Heart left ventricle (tissue), 16 donors: ENCODE data around the gene SLC49A3. TPM values are rescaled to one million over a fixed set of nuclear protein-coding genes. Genes with fewer than 3 reads are reported as not detected.
"Not testable (repeated sequence)": the region's sequence is repeated elsewhere in the genome, so short reads cannot be mapped to it uniquely, and the experiment has no call there.

Experiments
- ATAC-seq, 4 donors: fragments of 200-7000 bp; cut with Tn5 transposase; one replicate each; pipeline ENCODE4 v1.9.1; 2020 to 2022; ENCODE audit warnings: moderate library complexity in 4 of 4, mild to moderate bottlenecking in 3 of 4, moderate number of reproducible peaks in 1 of 4
- DNase-seq, 5 donors: peaks; one replicate each; pipeline ENCODE4 v3.0.0-alpha.2; 2020
- H3K27ac ChIP-seq, 12 donors: fragments of 200-600 bp; sonication (generic) in 4 of 12; one replicate each; pipeline versions ENCODE4 v1.5.0 to v1.8.0; 2016 to 2022; ENCODE audit warnings: mild to moderate bottlenecking in 2 of 12
- H3K27me3 ChIP-seq, 9 donors: fragments of 200-600 bp; sonication (generic) in 2 of 9; one replicate each; pipeline versions ENCODE4 v1.5.1 to v1.8.0; 2016 to 2022; ENCODE audit warnings: mild to moderate bottlenecking in 3 of 9
- H3K36me3 ChIP-seq, 9 donors: fragments of 200-600 bp; sonication (generic) in 2 of 9; one replicate each; pipeline versions ENCODE4 v1.5.0 to v1.8.0; 2018 to 2022; ENCODE audit warnings: mild to moderate bottlenecking in 2 of 9
- H3K4me1 ChIP-seq, 12 donors: fragments of 200-600 bp; sonication (generic) in 4 of 12; one replicate each; pipeline versions ENCODE4 v1.5.0 to v1.8.0; 2016 to 2022; ENCODE audit warnings: mild to moderate bottlenecking in 3 of 12
- H3K4me3 ChIP-seq, 12 donors: fragments of 200-600 bp; sonication (generic) in 4 of 12; one replicate each; pipeline versions ENCODE4 v1.5.0 to v1.8.0; 2017 to 2022; ENCODE audit warnings: mild to moderate bottlenecking in 9 of 12, moderate library complexity in 4 of 12
- H3K9me3 ChIP-seq, 12 donors: fragments of 200-600 bp; sonication (generic) in 4 of 12; one replicate each; pipeline versions ENCODE4 v1.5.0 to v1.8.0; 2016 to 2022; ENCODE audit warnings: mild to moderate bottlenecking in 1 of 12
- CTCF ChIP-seq, 12 donors: fragments of 200-600 bp; sonication (generic) in 4 of 12; IDR thresholded peaks; one replicate each; pipeline versions ENCODE4 v1.5.0 to v1.8.0; 2018 to 2022; ENCODE audit warnings: antibody characterized with exemption in 12 of 12, mild to moderate bottlenecking in 5 of 12
- POLR2A ChIP-seq, 2 donors: fragments of 450-650 bp; IDR thresholded peaks; one replicate each; pipeline ENCODE4 v1.6.1; 2017; ENCODE audit warnings: antibody characterized with exemption in 2 of 2, mild to moderate bottlenecking in 2 of 2, moderate library complexity in 2 of 2
- WGBS, 4 donors: extraction: QIAGEN DNeasy Blood & Tissue Kit in 2 of 4; methylation state at CpG; one replicate each; pipeline versions ENCODE4 v1.1.5 to v1.1.7; 2013 to 2018; 5-methylcytosine and 5-hydroxymethylcytosine counted together
- intact Hi-C, 10 donors: fragments of 100-400 bp; cut with DNase I; formaldehyde crosslinking; loops; one replicate each; pipeline versions ENCODE4 v1.11.1 to v1.14.2; 2022
- polyA plus RNA-seq, 2 donors: library from polyadenylated mRNA; stranded (reverse); fragments of 200-250 nt; gene quantifications; one replicate each; pipeline ENCODE4 v1.2.3, GENCODE V29; 2013
- total RNA-seq, 9 donors: library from RNA; depleted of rRNA in 2 of 9; stranded (reverse); fragments of >200 nt in 2 of 9; fragmentation: NEBNext Ultra II Directional in 3 of 9; extraction: Animal tissue kit (Norgen Biotek cat#: 25700) in 3 of 9; gene quantifications; one replicate each; pipeline versions ENCODE4 v1.1.0 to v1.2.4, GENCODE V29; 2016 to 2023
- donor health status: ischemic (EF 13 %, LVEDD 7.1; RV severe dilation, severe dysfunction).
- donor health status: healthy with polysubstance abuse.
- donor health status: DM: no; HTN: yes; CAD: no.
- donor health status: DM: no; HTN: no; CAD: no.
- donor health status: ischemic (EF 25% LVEDD 6.9; RV normal size, moderate dysfunction).
- donor health status: ischemic (EF 25% LVEDD 5.7; RV mildly dilated, moderate dysfunction).
- donor health status: healthy.
- donor health status: DM: yes; HTN: yes; CAD: no.
- donor health status: ischemic (EF 35%, LVEDD 5.7; RV mildly dilated, moderate dysfunction).
- donor health status: nonischemic (EF 11% LVEDD 7.7; RV severe dilation, severe dysfunction).
- donor health status: DM: yes; HTN: yes; CAD: no.
- donor health status: PGD.
- donor health status: ischemic (EF 29% LVEDD 5.4; RV normal size, mild dysfunction).
- donor health status: nonischemic (EF 23%, LVEDD 6.1; RV moderate dilation, normal function).

The SLC49A3 gene
- total and polyA plus RNA-seq, 11 donors, result 5.2 to 20.5 (median 8.9) TPM

GRCh38 chr4:700587-701264, 11.8 kb upstream of the SLC49A3 start:
- TF ChIP-seq CTCF (IDR thresholded peaks at IDR 0.05) (no peak), POLR2A (IDR thresholded peaks at IDR 0.05) (no peak)
- intact Hi-C loops, result no loop called here
- WGBS, 4 donors, result 66 to 76% (median 72%) methylated on average over 15 to 16 of the region's 16 CpGs
- H3K27ac ChIP-seq, result no peak overlapping the region
- ATAC-seq (no peak), DNase-seq (peak in 1 of 5 donors; percentile 10)
- H3K27me3 ChIP-seq, result no peaks in the 10 kb centered on the region
- no peaks in the 10 kb centered on the region for H3K36me3 ChIP-seq
- no peaks in the 10 kb centered on the region for H3K9me3 ChIP-seq
- H3K4me1 ChIP-seq, result peaks cover 0 to 15% (median 0%) of the 10 kb centered on the region in 12 donors
- H3K4me3 ChIP-seq, result no peak overlapping the region

- intact Hi-C loops, result no loop called here
- no peak overlapping the region for H3K4me3 ChIP-seq
- peak overlapping the region in 1 of 12 donors; percentile 73 for H3K27ac ChIP-seq
- ATAC-seq (no peak), DNase-seq (peak in 1 of 5 donors; percentile 9)
- TF ChIP-seq CTCF (IDR thresholded peaks at IDR 0.05), result no peak
- TF ChIP-seq POLR2A (IDR thresholded peaks at IDR 0.05), result no peak
- H3K36me3 ChIP-seq, result no peaks in the 10 kb centered on the region
- H3K4me1 ChIP-seq, result peaks cover 0 to 15% (median 0%) of the 10 kb centered on the region in 12 donors
- WGBS, 4 donors, result 83 to 85% (median 83%) methylated on average over 27 of the region's 27 CpGs
- H3K27me3 ChIP-seq, result no peaks in the 10 kb centered on the region
- no peaks in the 10 kb centered on the region for H3K9me3 ChIP-seq
Measured at GRCh38 chr4:699816-700580, 11.0 kb upstream of the SLC49A3 start.

DNA sequence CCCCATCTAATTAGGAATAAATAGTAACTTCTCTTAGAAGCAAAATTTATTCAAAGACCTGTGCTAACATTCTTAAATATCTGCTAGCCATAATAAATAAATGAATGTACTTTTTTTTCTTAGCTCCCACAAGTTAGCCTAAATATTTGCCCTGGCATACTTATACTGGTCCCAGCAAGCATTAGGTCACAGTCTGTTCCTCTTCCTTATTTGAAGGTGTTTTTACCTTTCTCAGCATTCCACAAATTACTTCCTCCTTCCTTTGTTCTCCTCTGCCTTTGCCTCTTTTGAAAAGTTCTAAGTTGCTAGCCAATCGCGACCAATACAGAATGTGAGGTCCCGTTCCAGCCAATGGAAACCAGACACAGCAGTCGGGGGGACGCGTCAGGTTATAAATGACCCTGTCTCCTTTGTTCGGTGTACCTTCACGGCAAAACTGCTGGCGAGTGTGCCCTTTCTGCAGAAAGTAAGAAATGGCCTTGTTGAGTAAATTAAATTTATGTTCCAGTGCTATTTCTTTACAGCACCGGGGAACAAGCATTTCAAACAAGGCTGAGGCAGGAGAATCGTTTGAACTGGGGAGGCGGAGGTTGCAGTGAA, 5.5 kb upstream of the SLC49A3 start:
- intact Hi-C loops, DNase-seq, H3K9me3 ChIP-seq, H3K27ac ChIP-seq, ATAC-seq, H3K36me3 ChIP-seq, H3K4me3 ChIP-seq, H3K27me3 ChIP-seq: not testable (repeated sequence)
- 87 to 88% (median 88%) methylated on average over 12 of the region's 12 CpGs for WGBS, 4 donors
- H3K4me1 ChIP-seq, result peaks cover 0 to 17% (median 4%) of the 10 kb centered on the region in 12 donors

GRCh38 chr4:692771-693554, 4.0 kb upstream of the SLC49A3 start:
- no peak for TF ChIP-seq CTCF (IDR thresholded peaks at IDR 0.05)
- DNase-seq (peak in 1 of 5 donors; percentile 56), ATAC-seq (no peak)
- H3K27me3 ChIP-seq, result no peaks in the 10 kb centered on the region
- H3K36me3 ChIP-seq, result no peaks in the 10 kb centered on the region
- no peaks in the 10 kb centered on the region for H3K9me3 ChIP-seq
- H3K27ac ChIP-seq, result no peak overlapping the region
- intact Hi-C loops, result no loop called here
- H3K4me3 ChIP-seq, result no peak overlapping the region
- WGBS, 4 donors, result 78 to 81% (median 80%) methylated on average over 22 to 32 of the region's 32 CpGs
- peaks cover 0 to 23% (median 16%) of the 10 kb centered on the region in 12 donors for H3K4me1 ChIP-seq
